ENCODE data around the gene TBL1XR1.
"Not testable (repeated sequence)": the region's sequence is repeated elsewhere in the genome, so short reads cannot be mapped to it uniquely, and the experiment has no call there.

The TBL1XR1 gene

DNA sequence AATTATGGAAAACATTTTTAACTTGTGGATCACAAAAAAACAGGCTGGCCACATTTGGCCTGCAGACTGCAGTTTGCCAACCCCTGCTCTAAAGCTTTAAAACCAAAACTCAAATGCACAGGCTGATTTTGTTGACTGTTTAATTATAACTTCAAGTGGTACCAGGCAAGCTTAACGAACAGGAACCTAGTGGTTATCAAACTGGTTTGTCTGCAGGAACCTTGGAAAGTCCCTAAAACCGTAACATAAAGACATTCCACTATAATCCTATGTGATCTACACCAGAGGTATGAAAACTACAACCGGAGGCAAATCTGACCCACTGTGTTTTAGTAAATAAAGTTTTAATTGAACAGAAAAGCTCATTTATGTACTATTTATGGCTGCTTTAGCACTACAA lies 52.4 kb downstream of the TBL1XR1 start:
- in situ Hi-C loops (cut with MboI; ENCODE audit: low sequenced_read_pairs): no loop called here

GRCh38 chr3:177141899-177142646 lies 55.2 kb downstream of the TBL1XR1 start:
- in situ Hi-C loops (cut with MboI; ENCODE audit: low sequenced_read_pairs): no loop called here

DNA sequence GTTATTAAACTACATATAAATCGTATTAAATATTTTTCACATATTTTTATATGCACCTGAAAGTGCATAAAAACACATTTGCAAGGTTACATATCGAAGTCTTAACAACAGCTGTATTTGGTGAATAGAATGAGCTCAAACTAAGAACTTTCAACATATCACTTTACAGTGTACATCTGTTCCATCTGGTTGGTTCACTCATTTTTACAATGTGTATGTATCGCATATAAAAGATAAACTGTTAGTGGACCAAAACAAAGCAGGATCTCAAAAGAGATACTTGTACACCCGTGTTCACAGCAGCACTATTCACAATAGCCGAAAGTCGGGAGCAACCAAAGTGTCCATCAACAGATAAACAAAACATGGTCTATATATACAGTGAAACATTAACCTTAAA lies 55.8 kb downstream of the TBL1XR1 start:
- in situ Hi-C loops (cut with MboI; ENCODE audit: low sequenced_read_pairs): no loop called here

GRCh38 chr3:177139220-177139619 lies 58.1 kb downstream of the TBL1XR1 start:
- in situ Hi-C loops (cut with MboI; ENCODE audit: low sequenced_read_pairs): not testable (repeated sequence)

- in situ Hi-C loops (cut with MboI; ENCODE audit: low sequenced_read_pairs): no loop called here
Observed at GRCh38 chr3:177137774-177138705, 59.2 kb downstream of the TBL1XR1 start.

- in situ Hi-C loops (cut with MboI; ENCODE audit: low sequenced_read_pairs): no loop called here
Observed at GRCh38 chr3:177136741-177137140, 60.5 kb downstream of the TBL1XR1 start.

DNA sequence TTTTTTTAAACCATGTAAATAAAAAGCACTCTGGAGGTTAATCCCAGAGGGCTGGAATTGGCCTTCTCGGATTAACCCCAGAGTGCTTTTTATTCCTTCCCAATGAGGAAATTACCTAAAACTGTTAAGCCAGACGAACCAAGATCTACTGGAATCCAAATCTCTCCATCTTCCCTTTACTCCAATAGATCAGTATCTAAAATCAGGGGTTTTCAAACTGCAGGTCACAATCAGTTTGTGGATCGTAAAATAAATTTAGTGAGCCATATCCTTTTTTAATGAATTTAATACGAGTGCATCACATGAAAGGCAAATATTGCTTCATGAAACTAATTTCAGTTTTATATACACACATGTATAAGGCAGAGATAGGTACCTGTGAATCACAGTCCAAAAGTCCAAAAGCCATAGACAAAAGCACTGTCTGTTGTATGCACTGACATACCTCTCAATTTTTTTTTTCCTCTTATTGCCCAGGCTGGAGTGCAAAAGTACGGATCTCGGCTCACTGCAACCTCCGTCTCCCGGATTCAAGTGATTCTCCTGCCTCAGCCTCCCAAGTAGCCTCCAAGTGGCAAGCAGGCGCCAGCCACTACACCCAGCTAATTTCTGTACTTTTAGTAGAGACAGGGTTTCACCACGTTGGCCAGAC lies 61.3 kb downstream of the TBL1XR1 start:
- in situ Hi-C loops (cut with MboI; ENCODE audit: low sequenced_read_pairs): no loop called here

- in situ Hi-C loops (cut with MboI; ENCODE audit: low sequenced_read_pairs): no loop called here
Observed at GRCh38 chr3:177134816-177135210, 62.5 kb downstream of the TBL1XR1 start.

- in situ Hi-C loops (cut with MboI; ENCODE audit: low sequenced_read_pairs): no loop called here
Observed at GRCh38 chr3:177133860-177134815, 63.1 kb downstream of the TBL1XR1 start.

DNA sequence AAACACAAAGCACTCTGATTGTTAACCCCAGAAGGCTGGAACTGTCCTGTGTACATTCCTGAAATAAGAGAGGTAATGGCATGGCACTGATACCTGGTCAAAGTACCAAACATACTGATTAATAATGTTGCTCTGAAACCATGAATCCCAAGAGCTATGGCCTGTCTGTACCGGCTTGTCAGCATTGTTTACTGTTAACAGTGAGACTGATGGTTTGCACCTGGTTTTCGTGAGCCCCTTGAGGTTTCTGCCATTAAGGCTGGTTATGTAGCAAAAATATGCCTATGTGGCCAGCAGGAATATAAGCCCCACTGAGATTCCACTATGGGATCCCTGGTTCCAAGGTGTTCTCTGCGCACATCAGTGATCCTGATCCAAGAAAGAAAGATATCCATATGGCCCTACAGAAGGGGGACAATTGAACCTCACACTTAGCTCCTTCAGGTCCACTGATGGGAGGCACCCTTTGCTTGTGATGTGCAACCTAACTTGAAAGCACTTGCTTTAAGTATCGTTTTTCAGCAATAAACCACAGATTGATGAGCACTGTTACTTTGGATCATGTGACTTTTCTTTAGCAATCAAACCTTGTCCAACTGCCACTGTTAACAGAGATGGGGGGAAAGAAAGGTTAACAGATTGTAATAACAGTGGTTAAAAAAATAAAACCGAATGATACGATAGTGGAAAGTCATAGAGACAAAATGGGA lies 65.2 kb downstream of the TBL1XR1 start:
- in situ Hi-C loops (cut with MboI; ENCODE audit: low sequenced_read_pairs): no loop called here

GRCh38 chr3:177127008-177127407 lies 70.3 kb downstream of the TBL1XR1 start:
- in situ Hi-C loops (cut with MboI; ENCODE audit: low sequenced_read_pairs): no loop called here

DNA sequence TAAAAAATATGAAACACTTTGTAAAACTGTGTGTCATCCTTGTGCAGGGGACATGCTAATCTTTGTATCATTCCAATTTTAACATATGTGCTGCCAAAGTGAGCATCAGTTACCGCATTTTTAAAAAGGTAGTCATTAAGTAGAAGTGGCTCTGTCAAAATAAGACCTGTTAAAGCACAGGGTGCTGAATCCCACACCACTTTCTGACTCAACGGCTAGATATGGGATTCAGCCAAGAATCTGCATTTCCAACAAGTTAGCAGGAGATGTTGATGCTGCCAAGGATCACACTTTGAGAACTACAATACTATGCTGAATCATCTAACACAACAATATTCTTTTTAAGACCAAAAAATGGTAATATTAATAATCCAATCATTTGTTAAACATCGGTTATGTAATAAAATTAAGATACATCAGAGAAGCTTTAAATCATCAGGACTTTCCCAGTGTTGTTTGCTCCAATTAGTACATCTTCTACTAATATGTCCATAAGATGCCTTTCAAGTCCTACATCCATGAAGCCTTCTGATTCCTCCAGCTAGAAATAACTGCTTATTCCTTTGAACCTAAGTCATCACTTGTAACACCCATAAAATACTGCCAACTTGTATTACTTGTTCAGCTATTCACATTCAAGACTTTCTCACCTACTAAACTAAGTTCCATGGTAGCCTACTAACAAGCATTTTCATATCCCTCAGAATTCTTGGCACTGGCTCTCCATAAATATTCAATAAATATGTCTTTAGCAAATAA lies 71.1 kb downstream of the TBL1XR1 start:
- in situ Hi-C loops (cut with MboI; ENCODE audit: low sequenced_read_pairs): no loop called here

GRCh38 chr3:177124882-177125281 lies 72.4 kb downstream of the TBL1XR1 start:
- in situ Hi-C loops (cut with MboI; ENCODE audit: low sequenced_read_pairs): no loop called here

- in situ Hi-C loops (cut with MboI; ENCODE audit: low sequenced_read_pairs): no loop called here
Observed at GRCh38 chr3:177123822-177124221, 73.5 kb downstream of the TBL1XR1 start.

DNA sequence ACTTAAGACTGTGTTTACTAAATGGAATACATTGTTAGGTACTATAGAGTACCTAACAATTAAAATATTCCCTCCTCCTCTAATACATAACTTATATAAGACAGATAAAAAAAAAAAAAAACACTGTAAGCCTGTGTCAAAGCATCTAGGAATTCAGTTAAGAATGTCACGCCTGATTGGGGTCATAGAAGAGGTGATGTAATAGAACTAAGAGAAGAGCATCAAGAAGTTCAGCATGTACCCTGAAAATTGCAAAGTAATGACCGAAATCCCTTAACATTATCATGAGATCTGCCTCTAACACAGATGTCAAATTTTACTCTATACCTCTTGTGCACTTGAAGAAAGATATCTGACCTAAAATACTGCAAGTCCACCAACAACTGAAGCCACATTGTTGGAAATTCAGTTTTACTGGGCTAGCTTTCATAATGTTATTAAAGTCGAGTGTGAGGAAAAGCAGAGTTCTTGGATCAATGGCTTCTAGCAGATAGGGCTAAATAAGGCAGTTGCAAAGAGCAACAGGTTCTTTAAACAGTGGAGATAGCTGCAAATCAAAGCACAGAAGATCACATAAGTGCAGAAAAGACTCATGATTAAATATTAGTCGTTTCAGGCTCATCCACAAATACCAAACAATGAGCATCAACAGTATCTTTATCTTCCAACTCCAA lies 75.0 kb downstream of the TBL1XR1 start:
- in situ Hi-C loops (cut with MboI; ENCODE audit: low sequenced_read_pairs): no loop called here

GRCh38 chr3:177119829-177120228 lies 77.5 kb downstream of the TBL1XR1 start:
- in situ Hi-C loops (cut with MboI; ENCODE audit: low sequenced_read_pairs): no loop called here

DNA sequence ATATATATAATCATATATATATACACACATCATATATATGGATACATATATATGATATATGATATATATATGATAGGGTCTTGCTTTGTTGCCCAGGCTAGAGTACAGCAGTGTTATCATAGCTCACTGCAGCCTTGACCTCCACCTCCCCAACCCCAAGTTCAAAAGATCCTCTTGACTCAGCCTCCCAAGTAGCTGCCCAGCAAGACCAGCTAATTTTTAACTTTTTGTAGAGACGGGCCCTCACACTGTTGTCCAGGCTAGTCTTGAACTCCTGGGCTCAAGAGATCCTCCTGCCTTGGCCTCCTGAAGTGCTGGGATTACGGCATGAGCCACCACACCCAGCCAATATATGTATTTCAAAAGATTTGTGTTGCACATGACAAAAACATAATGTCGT lies 83.0 kb downstream of the TBL1XR1 start:
- in situ Hi-C loops (cut with MboI; ENCODE audit: low sequenced_read_pairs): no loop called here

GRCh38 chr3:177111541-177111949 lies 85.7 kb downstream of the TBL1XR1 start:
- in situ Hi-C loops (cut with MboI; ENCODE audit: low sequenced_read_pairs): no loop called here
